ENCODE measurements around the gene THEM5.

THEM5 gene

DNA sequence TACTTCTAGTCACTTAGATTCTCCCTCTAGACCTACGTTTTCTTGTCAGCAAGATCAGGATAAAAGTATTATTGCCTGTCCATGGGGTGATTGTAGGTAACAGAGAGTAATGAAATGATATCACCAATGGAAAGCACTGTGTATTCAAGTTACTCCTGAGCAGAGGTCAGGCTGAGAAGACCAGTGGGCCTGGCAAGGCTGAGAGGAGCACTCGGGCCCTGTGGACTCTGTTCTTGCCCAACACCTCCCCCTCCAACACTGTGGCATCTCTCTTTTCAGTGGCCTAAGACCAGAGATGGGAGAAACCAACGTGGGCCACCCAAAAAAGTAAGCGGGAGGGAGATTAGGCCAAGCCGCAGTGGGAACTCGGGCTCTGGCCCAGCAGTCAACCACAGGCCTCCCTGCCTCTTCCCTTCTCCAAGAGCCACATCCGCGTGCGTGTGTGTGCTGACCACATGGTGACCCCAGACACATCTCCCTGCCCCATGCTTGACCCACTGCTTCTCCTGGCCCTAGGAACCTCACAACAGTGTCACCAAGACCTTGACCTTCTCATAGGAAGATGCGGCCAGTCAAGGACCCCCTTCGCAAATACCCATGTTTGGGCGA is 34.2 kb downstream of the THEM5 start:
- Histone ChIP-seq H2AFZ (no peak overlapping the region), H3K4me3 (ENCODE audit: low read depth, low read length) (no peak overlapping the region), H3K27ac (no peak overlapping the region), H3K27me3 (ENCODE audit: control insufficient read depth, insufficient read depth, low read length) (no peaks in the 10 kb centered on the region), H3K4me1 (no peaks in the 10 kb centered on the region), H3K79me2 (peaks cover 2% of the 10 kb centered on the region), H3K9me3 (ENCODE audit: control insufficient read depth, low read length) (no peaks in the 10 kb centered on the region), H3K9ac (no peak overlapping the region), H3K4me2 (ENCODE audit: low read length) (no peak overlapping the region), H3K36me3 (ENCODE audit: control insufficient read depth, insufficient read depth, low read length) (no peaks in the 10 kb centered on the region)
- TF ChIP-seq CTCF (IDR thresholded peaks at IDR 0.05), result no peak

GRCh38 chr1:151817353-151817730 is 36.2 kb downstream of the THEM5 start:
- no peaks in the 10 kb centered on the region for H3K27me3 ChIP-seq (ENCODE audit: control insufficient read depth, insufficient read depth, low read length)

DNA sequence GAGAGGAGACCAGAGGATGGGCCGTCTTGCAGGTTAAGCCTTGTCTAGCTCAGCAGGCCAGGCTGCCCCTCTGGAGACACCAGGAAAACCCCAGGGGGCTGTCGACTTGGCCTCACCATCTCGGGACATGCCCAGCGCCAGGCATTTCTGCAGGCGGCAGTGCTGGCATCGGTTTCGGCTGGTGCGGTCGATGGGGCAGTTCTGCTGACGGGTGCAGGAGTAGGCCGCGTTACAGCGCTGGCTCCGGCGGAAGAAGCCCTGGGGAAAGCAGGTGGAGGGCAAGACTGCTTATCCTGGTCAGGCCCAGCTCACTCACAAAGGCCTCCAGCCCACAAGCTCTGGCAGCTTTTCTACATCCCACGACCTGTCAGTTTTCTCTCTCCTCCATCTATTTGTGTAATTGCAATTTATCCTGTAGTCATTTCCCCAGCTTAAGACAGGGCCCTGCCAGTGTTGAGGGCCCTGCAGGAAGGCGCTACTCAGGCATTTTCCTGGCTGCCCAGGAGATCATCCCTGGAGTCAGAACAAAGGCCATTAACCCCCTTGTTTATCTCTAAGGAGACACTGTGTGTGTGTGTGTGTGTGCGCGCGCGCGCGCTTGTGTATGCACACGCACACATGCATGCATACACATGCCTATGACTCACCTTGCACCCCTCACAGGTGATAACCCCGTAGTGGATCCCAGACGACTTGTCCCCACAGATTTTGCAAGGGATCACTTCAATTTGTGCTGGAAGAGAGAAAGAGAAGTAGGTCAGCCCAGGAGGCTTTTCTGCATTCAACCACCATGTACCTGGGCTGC is 36.8 kb downstream of the THEM5 start:
- Histone ChIP-seq H3K9ac (no peak overlapping the region), H3K4me2 (ENCODE audit: low read length) (no peak overlapping the region), H3K27ac (no peak overlapping the region), H3K79me2 (peaks cover 2% of the 10 kb centered on the region), H3K9me3 (ENCODE audit: control insufficient read depth, low read length) (no peaks in the 10 kb centered on the region), H3K4me1 (no peaks in the 10 kb centered on the region), H3K27me3 (ENCODE audit: control insufficient read depth, insufficient read depth, low read length) (no peaks in the 10 kb centered on the region), H3K36me3 (ENCODE audit: control insufficient read depth, insufficient read depth, low read length) (no peaks in the 10 kb centered on the region), H3K4me3 (ENCODE audit: low read depth, low read length) (no peak overlapping the region), H2AFZ (no peak overlapping the region)
- TF ChIP-seq CTCF (IDR thresholded peaks at IDR 0.05), result no peak

More at GRCh38 chr1:151817353-151817730, 36.2 kb downstream of the THEM5 start:
- H3K4me2 ChIP-seq (ENCODE audit: low read length), result no peak overlapping the region
- TF ChIP-seq CTCF (IDR thresholded peaks at IDR 0.05), result no peak
- no peak overlapping the region for H3K27ac ChIP-seq
- H3K9me3 ChIP-seq (ENCODE audit: control insufficient read depth, low read length), result no peaks in the 10 kb centered on the region
- no peak overlapping the region for H3K4me3 ChIP-seq (ENCODE audit: low read depth, low read length)
- H3K9ac ChIP-seq, result no peak overlapping the region
- H2AFZ ChIP-seq, result no peak overlapping the region
- H3K4me1 ChIP-seq, result no peaks in the 10 kb centered on the region
- no peaks in the 10 kb centered on the region for H3K36me3 ChIP-seq (ENCODE audit: control insufficient read depth, insufficient read depth, low read length)
- peaks cover 2% of the 10 kb centered on the region for H3K79me2 ChIP-seq

DNA sequence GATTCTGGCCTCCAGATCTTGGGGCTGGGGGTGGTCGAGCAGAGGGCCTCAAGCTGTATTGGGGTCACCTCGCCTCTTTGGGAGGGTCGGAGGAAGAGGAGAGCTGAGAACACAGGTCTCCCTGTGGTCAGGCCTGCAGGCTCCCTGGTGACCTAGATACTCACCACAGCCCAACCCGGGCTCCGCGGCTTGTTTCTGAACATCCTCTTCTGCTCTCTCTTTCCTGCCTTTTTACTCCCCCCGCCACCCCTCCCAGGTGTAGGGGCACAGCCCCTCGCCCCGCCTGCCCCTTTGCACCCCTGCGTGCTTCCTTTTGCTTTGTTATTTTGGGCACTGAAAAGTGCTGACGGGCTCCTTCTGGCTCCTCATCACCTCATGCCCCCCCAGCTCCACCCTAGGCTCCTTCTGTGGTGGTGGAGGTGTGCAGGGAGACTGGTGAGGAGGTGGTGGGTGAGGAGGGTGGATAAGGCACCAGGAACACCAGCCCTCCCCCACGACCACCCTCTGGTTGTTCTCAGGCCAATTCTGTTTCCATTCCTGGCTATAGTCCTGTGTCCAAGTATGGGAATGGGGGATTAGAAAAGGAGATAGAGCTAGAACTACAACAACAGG is 37.7 kb downstream of the THEM5 start:
- TF ChIP-seq CTCF (IDR thresholded peaks at IDR 0.05), result no peak
- no peak overlapping the region for H3K27ac ChIP-seq
- H3K9me3 ChIP-seq (ENCODE audit: control insufficient read depth, low read length), result no peaks in the 10 kb centered on the region
- no peak overlapping the region for H3K4me2 ChIP-seq (ENCODE audit: low read length)
- peaks cover 2% of the 10 kb centered on the region for H3K79me2 ChIP-seq
- no peaks in the 10 kb centered on the region for H3K36me3 ChIP-seq (ENCODE audit: control insufficient read depth, insufficient read depth, low read length)
- no peaks in the 10 kb centered on the region for H3K27me3 ChIP-seq (ENCODE audit: control insufficient read depth, insufficient read depth, low read length)
- H3K9ac ChIP-seq, result no peak overlapping the region
- no peak overlapping the region for H3K4me3 ChIP-seq (ENCODE audit: low read depth, low read length)
- H2AFZ ChIP-seq, result no peak overlapping the region
- H3K4me1 ChIP-seq, result no peaks in the 10 kb centered on the region
